IPS-NIHi11 (cell line): ENCODE measurements around the gene ROR2.
A peak's percentile ranks its signal among the peaks of the same experiment; 100 is the strongest.

Source experiments
- DNase-seq: peaks from one replicate; pipeline ENCODE4 v3.0.0; 2012; ENCODE audit warnings: mixed read lengths, low spot score

ROR2 gene

GRCh38 chr9:91771864-91772263, 178.2 kb downstream of the ROR2 start:
- DNase-seq, result no peak

DNA sequence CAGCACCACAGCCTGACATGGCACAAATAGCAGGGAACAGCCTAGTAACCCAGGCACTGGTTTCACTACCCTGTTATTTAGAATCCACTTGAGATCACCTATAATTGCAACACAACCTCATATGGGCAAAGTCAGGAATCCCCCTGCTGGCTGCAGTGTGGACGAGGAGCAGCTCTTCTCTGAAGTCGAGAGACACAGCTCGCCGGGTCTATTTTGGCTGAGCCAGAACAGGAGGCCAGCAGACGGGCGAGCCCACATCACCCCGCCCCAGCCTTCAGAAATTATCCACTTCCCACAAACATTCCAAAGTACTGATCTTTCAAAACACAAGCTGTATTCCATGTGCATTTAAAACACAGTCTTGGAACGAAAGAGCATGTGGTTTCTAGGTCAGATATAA, 179.0 kb downstream of the ROR2 start:
- DNase-seq, result peak; percentile 50

DNA sequence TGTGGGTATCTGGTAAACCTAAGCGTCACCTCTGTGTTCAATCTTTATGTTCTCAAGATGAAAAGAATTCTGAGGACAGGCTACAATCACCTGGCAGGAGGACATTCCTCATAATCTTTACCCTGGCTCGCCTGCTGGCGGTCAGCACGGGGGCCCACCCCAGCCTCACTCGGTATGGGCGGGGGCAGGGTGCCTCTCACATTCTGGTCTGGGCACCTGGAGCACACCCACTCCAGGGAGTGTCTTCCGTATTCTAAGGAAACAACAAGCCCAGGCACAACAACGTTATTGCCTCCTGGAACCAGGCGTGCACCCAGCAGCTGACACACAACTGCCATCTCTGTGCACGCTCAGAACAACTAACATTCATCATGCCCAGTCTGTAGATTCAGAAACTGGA, 179.8 kb downstream of the ROR2 start:
- DNase-seq, result no peak

DNA sequence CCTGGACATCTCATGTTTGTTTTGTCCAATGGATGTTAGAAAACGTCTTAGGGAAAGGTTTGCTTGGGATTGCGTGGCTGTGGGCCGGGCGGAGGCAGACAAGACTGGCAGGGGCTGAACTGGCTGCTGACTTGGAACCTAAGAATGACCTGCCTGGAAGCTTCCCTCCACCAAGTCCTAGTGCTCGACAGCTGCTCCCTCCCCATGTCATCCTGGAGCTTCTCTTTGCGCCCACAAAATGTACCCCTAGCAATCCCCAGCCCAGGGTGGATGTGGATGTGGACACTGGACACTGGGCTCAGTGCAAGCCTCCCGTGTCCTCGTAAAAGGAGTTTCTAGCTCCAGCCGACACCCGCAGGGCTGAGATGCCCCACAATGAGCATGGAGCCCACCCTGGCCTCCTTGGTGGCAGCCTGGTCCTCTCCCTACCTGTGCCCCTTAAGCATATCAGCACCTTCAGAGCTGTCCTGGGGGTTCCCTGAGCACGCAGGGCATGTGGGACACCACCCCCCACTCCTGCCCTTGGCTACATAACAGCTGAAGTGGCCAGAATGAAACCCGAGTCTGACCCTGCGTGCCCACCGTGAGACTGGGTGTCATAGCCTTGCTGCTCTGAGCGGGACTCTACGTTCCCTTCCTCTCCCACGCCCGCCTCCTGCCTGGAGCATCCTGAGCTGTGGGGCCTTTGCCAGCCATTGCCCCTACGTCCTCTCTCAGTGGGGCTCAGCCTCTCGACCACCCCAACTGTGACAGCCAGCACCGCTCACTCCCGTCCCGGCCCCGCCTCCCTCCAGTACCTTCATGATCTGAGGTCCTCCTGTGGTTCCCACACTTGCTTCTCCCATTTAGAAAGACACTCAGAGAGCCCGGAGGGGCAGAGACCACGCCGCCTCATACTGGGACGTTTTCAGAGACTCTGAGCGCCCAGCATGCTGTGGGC, 180.8 kb downstream of the ROR2 start:
- DNase-seq, result no peak

- no peak for DNase-seq
Observed at GRCh38 chr9:91768507-91768906, 181.5 kb downstream of the ROR2 start.

- DNase-seq, result no peak
Observed at GRCh38 chr9:91766315-91767069, 183.5 kb downstream of the ROR2 start.

DNA sequence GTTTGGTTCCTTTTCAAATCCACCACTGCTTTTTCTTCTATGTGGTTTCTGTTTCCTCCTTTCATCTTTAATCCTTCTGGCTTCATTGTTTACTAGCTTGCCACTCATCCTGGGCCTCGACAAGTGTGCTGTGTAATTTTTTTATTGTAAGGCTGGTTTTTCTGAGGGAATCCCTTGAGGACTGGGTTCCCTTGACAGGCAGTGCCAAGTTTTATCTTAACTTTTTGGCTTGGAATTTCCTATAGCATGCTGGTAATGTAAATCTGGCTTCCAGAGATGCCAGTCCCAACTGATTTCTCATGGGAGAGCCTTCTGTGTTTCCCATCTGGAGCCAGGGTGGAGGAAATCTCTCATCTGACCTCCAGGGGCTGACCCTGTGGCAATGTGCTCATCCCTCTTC, 184.7 kb downstream of the ROR2 start:
- DNase-seq, result no peak

- no peak for DNase-seq
Observed at GRCh38 chr9:91764661-91765060, 185.4 kb downstream of the ROR2 start.

DNA sequence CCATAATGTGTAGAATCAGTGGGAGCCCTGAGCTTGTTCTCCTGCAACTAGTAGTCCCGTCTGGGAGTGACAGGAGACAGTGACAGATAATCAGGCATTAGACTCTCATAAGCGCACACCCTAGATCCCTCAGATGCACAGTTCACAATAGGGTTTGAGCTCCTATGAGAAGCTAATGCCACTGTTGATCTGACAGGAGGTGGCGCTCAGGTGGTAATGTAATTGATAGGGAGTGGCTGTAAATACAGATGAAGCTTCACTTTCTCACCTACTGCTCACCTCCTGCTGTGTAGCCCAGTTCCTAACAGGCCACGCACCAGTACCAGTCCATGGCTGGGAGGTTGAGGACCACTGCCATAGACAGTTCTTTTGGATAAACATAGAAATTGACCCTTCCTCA, 188.7 kb downstream of the ROR2 start:
- no peak for DNase-seq

- DNase-seq, result no peak
Observed at GRCh38 chr9:91760906-91761305, 189.1 kb downstream of the ROR2 start.

- peak; percentile 71 for DNase-seq
Observed at GRCh38 chr9:91758491-91758981, 191.5 kb downstream of the ROR2 start.

DNA sequence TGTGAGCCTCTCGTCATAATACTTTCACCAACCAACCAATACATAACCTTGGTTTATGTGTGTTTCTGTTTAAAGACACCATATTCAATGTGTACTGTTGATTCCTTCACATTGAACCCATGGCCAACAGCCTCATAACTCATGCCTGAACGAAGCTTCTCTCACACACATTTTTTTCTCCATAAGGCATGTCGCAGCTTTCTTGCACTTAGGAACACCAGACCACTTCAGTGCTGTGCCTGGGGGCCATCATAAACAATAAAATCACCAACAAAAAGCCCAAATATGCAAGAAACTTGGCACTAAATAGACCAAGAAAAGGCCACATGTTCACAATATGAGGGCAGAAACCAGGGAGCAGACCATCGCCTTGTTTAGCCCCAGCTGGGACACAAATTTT, 192.2 kb downstream of the ROR2 start:
- DNase-seq, result no peak

- DNase-seq, result no peak
Observed at GRCh38 chr9:91756510-91756780, 193.6 kb downstream of the ROR2 start.

GRCh38 chr9:91755761-91756509, 194.1 kb downstream of the ROR2 start:
- DNase-seq, result no peak

GRCh38 chr9:91753711-91754110, 196.3 kb downstream of the ROR2 start:
- no peak for DNase-seq

- no peak for DNase-seq
Observed at GRCh38 chr9:91751922-91752321, 198.1 kb downstream of the ROR2 start.

- DNase-seq, result no peak
Observed at GRCh38 chr9:91750343-91750742, 199.7 kb downstream of the ROR2 start.

DNA sequence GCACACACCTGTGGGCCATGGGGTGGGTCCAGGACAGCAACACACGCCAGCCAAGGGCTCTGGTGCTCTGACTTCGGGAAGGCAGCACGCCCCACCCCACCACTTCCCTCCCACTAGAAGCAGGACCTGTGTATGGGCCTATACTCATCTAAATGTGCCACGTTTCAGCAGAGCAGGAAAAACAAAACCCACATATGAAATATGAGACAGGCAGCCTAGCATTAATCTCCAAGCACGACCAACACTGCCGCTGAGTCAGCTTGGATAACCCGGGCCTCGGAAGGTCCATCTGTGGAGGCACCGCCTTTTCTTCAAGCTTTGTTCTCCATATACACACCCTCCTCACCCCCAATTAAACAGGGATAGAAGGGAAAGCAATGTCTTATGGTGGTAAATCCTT, 203.1 kb downstream of the ROR2 start:
- DNase-seq, result no peak

- no peak for DNase-seq
Observed at GRCh38 chr9:91746357-91746756, 203.7 kb downstream of the ROR2 start.

- no peak for DNase-seq
Observed at GRCh38 chr9:91744114-91744513, 205.9 kb downstream of the ROR2 start.

DNA sequence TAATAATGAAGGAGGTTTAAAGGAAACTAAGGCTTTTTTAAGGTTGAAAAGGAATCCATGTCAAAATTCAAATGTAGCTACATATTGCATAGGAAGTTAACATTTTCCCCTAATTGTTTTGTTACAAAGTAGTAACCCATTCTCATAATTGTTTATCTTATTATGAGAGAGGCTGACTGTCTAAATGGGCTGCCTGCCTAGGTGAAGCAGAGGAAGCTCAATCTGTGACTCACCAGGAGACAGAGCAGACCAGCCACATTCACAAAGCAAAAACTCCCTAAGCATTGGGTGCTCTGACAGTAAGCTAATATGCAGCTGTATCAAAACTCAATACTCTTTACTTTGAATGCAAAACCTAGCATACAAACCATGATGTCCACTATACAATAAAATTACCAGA, 208.5 kb downstream of the ROR2 start:
- no peak for DNase-seq

- no peak for DNase-seq
Observed at GRCh38 chr9:91740701-91741100, 209.3 kb downstream of the ROR2 start.
